ENCODE results near the gene USP5.

The USP5 gene

DNA sequence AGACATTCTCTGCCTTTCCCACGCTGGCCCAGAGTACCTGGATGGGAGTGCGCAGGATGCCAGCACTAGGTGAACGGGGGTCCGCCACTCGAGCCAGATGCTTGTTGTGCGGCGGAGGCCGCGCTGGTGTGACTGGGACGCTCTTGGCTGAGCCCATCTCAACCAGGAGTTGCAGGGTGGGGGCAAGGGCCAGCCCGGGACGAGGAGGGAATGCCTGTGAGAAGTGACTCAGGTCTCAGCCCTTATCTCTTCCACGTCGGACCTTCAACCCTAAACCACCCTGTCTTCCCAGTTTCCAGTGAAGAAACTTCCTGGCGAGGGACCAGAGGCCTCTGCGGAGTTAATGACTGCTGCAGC lies 1.2 kb upstream of the USP5 start:
- no peak for DNase-seq (ENCODE audit: low read depth)
- peak overlapping the region; percentile 83 for H3K4me3 ChIP-seq (ENCODE audit: low read depth, low read length)
- TF ChIP-seq, protein P1, sequence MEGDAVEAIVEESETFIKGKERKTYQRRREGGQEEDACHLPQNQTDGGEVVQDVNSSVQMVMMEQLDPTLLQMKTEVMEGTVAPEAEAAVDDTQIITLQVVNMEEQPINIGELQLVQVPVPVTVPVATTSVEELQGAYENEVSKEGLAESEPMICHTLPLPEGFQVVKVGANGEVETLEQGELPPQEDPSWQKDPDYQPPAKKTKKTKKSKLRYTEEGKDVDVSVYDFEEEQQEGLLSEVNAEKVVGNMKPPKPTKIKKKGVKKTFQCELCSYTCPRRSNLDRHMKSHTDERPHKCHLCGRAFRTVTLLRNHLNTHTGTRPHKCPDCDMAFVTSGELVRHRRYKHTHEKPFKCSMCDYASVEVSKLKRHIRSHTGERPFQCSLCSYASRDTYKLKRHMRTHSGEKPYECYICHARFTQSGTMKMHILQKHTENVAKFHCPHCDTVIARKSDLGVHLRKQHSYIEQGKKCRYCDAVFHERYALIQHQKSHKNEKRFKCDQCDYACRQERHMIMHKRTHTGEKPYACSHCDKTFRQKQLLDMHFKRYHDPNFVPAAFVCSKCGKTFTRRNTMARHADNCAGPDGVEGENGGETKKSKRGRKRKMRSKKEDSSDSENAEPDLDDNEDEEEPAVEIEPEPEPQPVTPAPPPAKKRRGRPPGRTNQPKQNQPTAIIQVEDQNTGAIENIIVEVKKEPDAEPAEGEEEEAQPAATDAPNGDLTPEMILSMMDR (IDR thresholded peaks at IDR 0.05; ENCODE audit: low read depth, low read length, missing control alignments): no peak

DNA sequence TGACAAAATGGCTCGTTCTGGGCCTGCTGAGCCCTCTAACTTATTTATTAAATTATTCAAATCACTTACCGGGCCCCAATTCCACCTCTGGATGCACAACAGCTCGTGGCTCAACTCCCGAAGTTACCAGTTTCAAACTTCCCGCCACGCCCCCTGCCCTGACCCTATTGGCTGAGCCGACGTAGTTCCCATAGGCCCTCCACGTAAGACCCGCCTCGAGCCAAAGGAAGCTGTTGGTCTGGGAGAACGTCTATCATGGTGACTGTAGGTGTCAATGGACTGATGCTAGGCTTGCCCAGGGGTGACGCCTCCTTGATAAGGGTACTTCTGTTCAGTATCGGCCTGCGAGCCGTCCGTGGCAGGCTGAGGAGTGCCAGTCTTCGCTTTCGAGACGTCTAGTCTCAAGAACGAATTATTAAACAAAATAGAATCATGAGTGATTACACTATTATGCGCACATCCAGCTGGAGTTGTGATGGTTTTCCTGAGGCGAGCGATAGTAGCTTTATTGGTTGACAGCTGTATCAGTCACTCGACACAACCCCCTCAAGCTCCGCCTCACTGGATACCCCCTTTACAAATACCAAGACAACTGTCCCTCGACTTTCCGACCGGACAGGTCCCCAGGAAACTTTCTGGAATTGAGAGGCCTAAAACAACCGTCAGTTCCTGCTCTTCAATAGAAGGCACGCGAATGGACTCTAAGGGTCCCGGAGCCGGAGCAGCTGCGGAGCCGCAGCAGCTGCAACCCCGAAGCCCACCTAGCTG lies 613 bp upstream of the USP5 start, which contains the start of gene CDCA3:
Gene CDCA3, minus strand, starts transcription at position 134 of the 768 bp plus-strand sequence. CDS start 334 bp downstream, outside the sequence.
- peak within 1 kb of the TSS; percentile 83 for H3K4me3 ChIP-seq (ENCODE audit: low read depth, low read length)
- DNase-seq (ENCODE audit: low read depth): peak; percentile 98
- TF ChIP-seq, protein P1 (IDR thresholded peaks at IDR 0.05; ENCODE audit: low read depth, low read length, missing control alignments): no peak

DNA sequence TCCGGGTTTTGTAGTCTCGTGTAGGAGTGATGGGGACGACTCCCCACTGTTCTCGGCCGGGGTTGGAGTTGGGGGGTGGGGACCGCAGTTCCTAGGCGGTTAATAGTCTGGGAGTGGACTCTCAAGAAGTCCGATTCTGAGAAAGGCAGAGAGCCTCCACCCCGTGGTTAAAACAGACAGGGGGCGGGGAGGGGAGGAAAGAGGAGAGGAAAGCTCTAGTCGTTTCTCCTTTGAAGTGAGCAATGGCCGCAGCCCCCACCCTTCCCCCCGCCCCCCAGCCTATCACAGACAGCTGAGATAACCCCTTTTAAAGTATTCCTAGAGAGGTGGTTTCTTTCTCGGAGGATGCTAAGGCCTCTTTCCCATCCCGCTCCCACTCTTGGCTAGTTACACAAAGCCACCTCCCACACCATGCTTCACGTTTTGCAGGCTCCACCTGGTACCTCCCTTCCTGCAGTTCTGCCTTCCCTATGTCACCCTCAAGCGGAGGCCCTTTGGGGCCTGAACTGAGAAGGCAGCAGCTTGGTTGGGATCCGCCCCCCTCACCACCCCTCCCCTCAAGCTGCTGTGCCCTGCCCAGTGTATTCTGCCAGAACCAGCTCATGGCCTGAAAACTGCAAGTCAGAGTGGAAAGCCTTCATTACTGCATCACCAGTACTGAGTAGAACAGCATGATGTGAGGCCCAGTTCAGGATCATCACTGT lies 853 bp downstream of the USP5 start:
- no peak for DNase-seq (ENCODE audit: low read depth)
- TF ChIP-seq, protein P1 (IDR thresholded peaks at IDR 0.05; ENCODE audit: low read depth, low read length, missing control alignments): no peak

DNA sequence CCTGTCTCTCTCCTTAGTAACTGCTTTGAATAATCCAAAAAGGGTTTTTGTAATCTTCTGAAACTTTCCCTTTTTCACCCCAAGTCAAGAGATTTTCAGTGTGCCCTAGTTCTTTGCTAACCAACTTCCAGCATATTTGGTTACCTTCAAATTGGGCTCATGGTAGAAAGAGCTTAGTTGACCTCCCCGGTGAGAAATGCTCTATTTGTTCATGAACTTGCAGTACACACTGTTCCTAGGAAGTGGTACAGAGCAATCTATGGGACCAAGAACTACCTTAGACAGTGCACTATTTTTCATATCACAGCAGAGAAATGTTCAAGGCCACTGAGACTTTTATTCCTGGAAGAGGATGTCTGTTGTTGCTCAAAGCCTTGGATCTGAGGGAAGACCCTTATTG lies 1.7 kb downstream of the USP5 start:
- TF ChIP-seq, protein P1 (IDR thresholded peaks at IDR 0.05; ENCODE audit: low read depth, low read length, missing control alignments): no peak
- peak overlapping the region; percentile 63; the same call in 1 of the 2 replicates for H3K4me3 ChIP-seq (ENCODE audit: low read depth, low read length)
- no peak for DNase-seq (ENCODE audit: low read depth)

More for the DNA sequence above, 853 bp downstream of the USP5 start:
- H3K4me3 ChIP-seq (ENCODE audit: low read depth, low read length): peak overlapping the region; percentile 63

DNA sequence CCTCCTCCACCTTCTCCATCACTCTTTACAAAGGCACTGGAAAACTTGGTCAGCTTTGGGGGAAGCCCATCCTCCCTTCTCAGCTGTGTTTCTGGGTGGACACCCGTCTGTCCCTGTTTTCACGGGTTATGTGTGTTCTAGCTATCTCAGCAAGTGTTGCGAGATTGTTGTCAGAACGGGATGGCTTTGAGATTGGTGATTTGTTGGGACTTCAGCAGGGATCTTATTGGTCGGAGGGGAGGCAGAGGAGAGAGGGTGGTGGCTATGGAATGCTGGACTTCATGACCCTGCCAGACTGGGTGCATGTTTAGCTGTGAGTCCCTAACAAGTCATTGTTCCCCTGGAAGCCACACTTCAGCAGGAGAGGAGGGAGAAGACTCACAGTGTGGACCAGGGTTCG lies 2.1 kb downstream of the USP5 start:
- no peak overlapping the region for H3K4me3 ChIP-seq (ENCODE audit: low read depth, low read length)
- TF ChIP-seq, protein P1 (IDR thresholded peaks at IDR 0.05; ENCODE audit: low read depth, low read length, missing control alignments): no peak
- DNase-seq (ENCODE audit: low read depth): no peak

DNA sequence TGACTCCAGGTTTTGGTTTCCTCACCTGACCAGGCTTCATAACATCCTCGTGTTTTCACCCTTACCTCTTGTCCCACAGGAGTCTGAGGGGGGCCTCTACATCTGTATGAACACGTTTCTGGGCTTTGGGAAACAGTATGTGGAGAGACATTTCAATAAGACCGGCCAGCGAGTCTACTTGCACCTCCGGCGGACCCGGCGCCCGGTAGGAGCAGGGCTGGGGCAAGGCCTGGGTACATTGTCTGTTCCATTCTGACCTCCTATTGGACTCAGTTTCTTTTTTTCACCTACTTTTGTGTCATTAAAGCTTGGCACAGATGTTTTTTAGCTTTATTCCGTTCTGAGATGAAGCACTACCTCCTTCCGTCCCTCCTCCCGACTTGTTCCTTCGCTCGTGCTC lies 3.4 kb downstream of the USP5 start:
- DNase-seq (ENCODE audit: low read depth): no peak
- H3K4me3 ChIP-seq (ENCODE audit: low read depth, low read length): no peak overlapping the region
- TF ChIP-seq, protein P1 (IDR thresholded peaks at IDR 0.05; ENCODE audit: low read depth, low read length, missing control alignments): no peak

All from GM12864 (cell line).